ENCODE data around the gene RANBP3L.
"Not testable (repeated sequence)": the region's sequence is repeated elsewhere in the genome, so short reads cannot be mapped to it uniquely, and the experiment has no call there.

Gene RANBP3L, protein sequence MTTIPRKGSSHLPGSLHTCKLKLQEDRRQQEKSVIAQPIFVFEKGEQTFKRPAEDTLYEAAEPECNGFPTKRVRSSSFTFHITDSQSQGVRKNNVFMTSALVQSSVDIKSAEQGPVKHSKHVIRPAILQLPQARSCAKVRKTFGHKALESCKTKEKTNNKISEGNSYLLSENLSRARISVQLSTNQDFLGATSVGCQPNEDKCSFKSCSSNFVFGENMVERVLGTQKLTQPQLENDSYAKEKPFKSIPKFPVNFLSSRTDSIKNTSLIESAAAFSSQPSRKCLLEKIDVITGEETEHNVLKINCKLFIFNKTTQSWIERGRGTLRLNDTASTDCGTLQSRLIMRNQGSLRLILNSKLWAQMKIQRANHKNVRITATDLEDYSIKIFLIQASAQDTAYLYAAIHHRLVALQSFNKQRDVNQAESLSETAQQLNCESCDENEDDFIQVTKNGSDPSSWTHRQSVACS

DNA sequence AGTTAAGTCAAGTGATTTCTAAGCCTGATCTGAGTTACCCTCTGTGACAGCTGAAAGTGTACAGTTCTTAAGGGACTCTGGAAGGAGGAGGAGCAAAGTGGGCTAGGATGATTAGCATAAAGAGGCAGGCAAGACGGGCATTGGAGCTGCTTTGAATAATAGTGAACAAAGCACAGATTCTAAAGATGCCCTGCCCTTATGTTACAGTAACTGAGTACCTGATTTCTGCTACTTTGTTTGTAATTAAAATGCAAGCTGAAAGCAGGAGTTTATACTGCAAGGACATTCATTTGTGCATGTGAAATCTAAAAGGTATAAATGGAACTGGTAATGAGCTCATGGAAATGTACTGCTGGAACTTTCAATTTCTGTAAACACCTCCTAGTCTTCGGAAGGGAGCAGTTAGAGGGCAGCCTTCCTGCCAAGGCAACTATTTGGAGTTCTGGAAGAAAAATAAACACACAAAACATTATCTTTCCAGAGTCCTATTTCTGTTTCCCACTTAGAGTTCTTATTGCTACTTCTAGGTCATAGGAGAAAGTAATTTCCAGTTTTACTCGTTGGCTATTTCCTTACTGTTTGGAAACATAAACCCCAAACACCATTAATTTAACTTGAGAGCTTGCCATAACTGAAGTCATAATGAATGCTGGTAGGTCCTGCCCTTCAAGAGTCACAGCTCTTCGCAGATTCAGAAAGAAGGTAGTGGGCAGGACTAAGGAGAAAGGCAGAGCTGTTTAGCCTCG, at the start of gene RANBP3L:
Gene RANBP3L, minus strand, starts transcription at position 45 of the 746 bp plus-strand sequence. CDS start 486 bp downstream, outside the sequence.
- H3K27ac ChIP-seq = no peak within 1 kb of the TSS
- DNase-seq (ENCODE audit: low read depth, low spot score) = no peak

GRCh38 chr5:36346896-36347690, 45.4 kb upstream of the RANBP3L start:
- DNase-seq (ENCODE audit: low read depth, low spot score) = no peak
- no peak overlapping the region for H3K27ac ChIP-seq

DNA sequence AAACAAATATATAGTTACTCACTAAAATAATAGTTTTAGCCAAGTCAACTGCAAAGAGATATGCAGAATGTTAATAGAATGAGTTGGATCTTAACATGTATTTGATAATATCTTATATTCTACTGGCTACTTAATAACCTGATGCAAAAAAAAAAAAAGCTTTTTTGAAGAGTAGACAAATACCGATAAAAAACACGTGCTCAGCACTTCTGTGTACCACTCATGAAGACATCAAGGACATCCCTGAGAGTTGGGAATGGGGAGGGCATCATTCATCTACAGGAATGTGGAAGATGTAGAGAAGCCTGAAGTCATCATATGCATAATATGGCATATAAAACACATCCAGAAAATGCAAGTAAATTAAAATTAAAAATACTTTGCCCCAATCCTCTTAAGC, 43.2 kb upstream of the RANBP3L start:
- DNase-seq (ENCODE audit: low read depth, low spot score) = no peak
- H3K27ac ChIP-seq = no peak overlapping the region

- not testable (repeated sequence) for DNase-seq (ENCODE audit: low read depth, low spot score); H3K27ac ChIP-seq
Observed at GRCh38 chr5:36341720-36342119, 40.0 kb upstream of the RANBP3L start.

- no peak for DNase-seq (ENCODE audit: low read depth, low spot score)
- no peak overlapping the region for H3K27ac ChIP-seq
Observed at GRCh38 chr5:36337597-36337996, 35.9 kb upstream of the RANBP3L start.

DNA sequence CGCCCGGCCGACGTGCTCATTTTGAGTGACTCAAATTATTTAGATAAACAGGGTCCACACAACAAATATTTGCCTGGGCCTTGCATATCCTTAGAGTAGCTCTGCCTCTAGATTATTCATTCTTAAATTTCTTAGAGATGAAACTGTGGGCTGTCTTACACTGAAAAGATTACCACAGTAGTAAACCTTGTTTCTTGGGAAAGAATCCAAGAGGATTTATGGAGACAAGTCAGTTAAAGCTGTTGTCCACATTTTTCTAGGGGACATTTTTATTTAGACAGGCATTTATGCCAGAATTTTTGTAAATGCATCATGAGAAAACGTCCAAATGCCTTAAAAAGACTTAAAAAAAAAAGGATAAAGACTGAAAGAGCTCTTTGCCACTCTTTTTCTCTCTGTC, 32.6 kb upstream of the RANBP3L start:
- no peak for DNase-seq (ENCODE audit: low read depth, low spot score)
- no peak overlapping the region for H3K27ac ChIP-seq

- DNase-seq (ENCODE audit: low read depth, low spot score); H3K27ac ChIP-seq: not testable (repeated sequence)
Observed at GRCh38 chr5:36332720-36333119, 31.0 kb upstream of the RANBP3L start.

DNA sequence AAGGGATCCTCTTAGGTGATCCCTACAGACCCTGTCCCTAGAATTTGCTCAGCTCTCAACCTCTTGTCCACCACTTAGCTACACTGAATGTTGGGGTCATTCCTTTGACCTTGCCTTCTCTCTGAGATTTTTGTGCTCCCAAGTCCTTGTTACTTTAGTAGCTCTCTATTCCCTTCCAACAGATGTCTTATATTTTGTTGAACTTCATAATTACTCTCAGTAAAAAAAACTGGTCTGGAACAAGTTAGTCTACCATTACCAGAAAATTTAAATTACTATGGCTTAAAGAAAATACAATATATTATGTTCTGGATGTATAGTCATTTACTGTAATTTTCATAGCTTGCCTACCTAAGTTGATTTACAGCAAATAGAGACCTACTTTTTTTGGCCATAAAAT, 23.5 kb upstream of the RANBP3L start:
- DNase-seq (ENCODE audit: low read depth, low spot score) = no peak
- no peak overlapping the region for H3K27ac ChIP-seq

DNA sequence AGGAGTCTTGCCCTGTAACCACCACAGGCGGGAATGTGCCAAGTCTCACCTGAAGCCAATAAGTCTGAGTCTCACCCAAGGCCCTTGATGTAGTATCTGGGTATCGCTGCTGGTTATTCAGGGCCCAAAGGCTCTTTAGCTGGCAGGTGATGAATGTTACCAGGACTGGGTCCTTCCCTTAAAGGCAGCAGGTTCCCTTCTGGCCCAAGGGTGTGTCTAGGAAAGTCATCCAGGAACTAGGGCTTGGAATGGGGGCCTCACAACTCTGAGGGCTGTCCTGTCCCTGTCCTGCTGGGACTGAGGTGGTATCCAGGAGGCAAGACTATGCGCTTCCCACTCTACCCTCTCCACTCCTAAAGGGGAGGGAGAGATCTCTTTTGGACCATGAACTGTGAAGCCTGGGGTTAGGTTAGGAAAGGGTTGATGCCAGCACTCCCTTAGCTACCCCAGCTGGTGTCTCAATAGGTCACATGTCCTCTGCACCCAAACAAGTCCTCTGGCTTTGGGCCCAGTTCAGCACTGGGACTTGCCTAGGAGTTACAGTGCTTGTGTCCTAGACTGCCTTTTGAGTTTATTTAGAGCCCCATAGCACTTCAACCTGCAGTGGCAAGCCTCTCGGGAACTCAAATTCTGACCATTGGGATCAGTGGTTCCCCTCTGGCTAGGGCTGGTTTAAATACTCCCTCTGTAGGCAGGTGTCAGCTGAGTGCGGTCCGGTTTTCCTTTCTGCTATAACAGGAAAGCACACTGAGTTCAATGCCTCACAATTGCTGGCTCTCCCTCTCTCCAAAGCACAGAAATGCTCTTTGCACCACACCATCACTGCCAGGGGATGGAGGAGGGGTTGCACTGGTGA, 22.5 kb upstream of the RANBP3L start:
- H3K27ac ChIP-seq = no peak overlapping the region
- no peak for DNase-seq (ENCODE audit: low read depth, low spot score)

- H3K27ac ChIP-seq = no peak overlapping the region
- no peak for DNase-seq (ENCODE audit: low read depth, low spot score)
Observed at GRCh38 chr5:36312953-36313672, 11.4 kb upstream of the RANBP3L start.

GRCh38 chr5:36311956-36312355, 10.3 kb upstream of the RANBP3L start:
- H3K27ac ChIP-seq = no peak overlapping the region
- no peak for DNase-seq (ENCODE audit: low read depth, low spot score)

- no peak for DNase-seq (ENCODE audit: low read depth, low spot score)
- no peak overlapping the region for H3K27ac ChIP-seq
Observed at GRCh38 chr5:36310138-36310537, 8.4 kb upstream of the RANBP3L start.

DNA sequence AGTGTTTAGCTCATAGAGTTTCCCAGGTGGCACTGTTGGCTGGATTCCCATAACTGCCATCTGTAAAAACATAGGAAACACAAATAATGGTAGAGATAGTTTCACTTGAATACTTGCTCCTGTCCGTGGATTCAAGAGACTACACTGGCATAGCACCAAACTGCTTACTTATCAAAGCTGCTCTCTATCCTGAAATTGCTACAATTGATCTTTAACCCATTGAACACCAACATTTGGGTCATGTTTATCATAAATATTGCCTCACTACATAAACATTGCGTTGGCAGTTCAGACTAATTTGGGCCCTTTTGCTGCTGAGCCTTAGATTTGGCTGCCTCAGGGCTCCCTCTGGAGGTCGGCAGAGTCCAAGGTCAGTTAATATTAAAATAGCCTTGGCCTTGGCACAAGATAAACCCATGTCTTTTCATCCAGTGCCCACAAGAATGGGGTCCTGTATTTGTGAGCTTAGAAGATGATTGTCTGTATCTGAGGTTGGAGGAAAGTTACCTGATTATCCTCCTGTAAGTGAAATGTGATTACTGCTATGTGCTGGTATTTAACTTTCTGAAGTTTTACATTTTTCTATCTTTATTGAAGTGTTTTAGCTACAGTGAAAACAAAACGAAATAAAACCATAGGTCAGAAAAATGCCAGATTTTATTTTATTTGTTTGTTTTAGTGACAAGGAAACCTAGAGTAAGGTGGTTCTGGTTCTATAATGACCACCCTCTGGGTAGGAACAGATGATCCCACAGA, 4.0 kb upstream of the RANBP3L start:
- DNase-seq (ENCODE audit: low read depth, low spot score) = no peak
- H3K27ac ChIP-seq = no peak overlapping the region

- no peak overlapping the region for H3K27ac ChIP-seq
- DNase-seq (ENCODE audit: low read depth, low spot score) = no peak
Observed at GRCh38 chr5:36304095-36304805, 2.5 kb upstream of the RANBP3L start.

GRCh38 chr5:36300927-36301540, 668 bp downstream of the RANBP3L start:
- H3K27ac ChIP-seq = no peak overlapping the region
- DNase-seq (ENCODE audit: low read depth, low spot score) = no peak

DNA sequence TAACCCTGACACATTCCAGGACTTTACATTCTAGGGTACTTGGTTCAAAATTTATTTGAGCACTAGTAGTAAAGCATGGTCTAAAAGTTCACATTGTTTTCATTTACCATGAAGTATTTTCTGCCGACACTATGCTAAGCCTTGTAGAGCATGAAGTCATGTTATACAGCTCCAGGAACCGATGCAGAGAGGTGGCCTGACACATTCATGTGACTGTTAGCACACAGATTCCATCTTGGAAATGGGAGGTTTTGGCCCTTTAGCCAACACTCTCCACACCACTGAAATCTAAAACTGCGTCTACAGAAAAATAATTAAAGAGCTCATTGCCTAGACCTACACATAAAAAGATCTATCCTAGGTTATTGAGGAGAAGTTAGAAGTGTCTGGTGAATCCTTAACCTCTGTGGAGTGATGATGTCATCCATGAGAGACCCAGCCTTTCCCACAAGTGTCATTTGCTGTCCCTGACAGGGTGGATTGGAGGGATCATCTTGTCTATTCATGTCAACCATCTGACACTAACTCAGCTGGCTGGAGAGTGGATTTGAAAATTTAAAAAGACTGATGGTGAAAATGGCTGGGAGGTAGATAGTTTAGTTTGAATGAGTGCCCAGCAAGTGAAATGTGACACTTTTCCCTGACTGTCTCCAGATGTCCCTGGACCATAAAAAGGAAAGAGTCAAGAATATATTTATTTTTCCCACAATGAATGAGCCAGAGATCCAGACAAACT, 1.3 kb downstream of the RANBP3L start:
- H3K27ac ChIP-seq = no peak overlapping the region
- no peak for DNase-seq (ENCODE audit: low read depth, low spot score)

DNA sequence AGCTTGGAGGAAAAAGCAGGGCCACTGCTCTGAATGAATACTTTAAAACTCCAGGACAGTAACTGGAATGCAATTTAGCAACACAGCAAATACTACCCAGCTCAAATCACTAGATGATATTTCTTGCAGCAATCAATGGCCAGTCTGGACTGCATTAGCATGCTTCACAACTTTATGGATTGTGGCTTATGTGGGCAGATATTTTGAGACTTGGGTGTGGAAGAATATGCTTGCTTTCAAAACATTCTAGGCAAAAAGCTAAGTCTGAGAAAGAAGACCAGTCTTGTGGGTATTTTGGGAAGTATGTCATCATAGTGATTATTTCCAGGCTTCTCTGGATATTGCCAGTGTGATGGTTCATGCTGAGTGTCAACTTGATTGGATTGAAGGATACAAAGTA, 3.1 kb downstream of the RANBP3L start:
- no peak overlapping the region for H3K27ac ChIP-seq
- DNase-seq (ENCODE audit: low read depth, low spot score) = no peak
